EL (cell line): ENCODE results near the gene DST.
"Not testable (repeated sequence)": the region's sequence is repeated elsewhere in the genome, so short reads cannot be mapped to it uniquely, and the experiment has no call there.

ENCODE experiments used
- DNase-seq: peaks from one replicate; pipeline ENCODE4 v3.0.0-alpha.2; 2016

DST gene

DNA sequence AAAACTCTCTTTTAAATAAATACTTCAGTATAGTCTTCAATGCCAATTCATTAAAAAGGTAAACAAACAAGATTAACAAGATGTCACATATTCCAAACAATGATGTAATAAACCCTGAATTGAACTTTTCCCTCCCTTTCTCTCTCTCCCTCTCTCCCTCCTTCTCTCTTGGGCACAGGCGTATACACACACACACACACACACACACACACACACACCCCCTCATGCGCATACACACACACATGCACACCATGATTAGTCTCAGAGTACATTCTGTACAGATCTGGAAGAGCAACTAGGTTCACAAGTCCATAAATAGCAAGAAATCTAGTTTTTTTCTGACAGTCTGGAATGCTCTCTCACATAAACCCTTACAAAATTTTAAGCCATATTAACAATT, 128.3 kb downstream of the DST start:
- DNase-seq, result no peak

- peak; percentile 44 for DNase-seq
Measured at GRCh38 chr6:56513631-56514030, 129.1 kb downstream of the DST start.

DNA sequence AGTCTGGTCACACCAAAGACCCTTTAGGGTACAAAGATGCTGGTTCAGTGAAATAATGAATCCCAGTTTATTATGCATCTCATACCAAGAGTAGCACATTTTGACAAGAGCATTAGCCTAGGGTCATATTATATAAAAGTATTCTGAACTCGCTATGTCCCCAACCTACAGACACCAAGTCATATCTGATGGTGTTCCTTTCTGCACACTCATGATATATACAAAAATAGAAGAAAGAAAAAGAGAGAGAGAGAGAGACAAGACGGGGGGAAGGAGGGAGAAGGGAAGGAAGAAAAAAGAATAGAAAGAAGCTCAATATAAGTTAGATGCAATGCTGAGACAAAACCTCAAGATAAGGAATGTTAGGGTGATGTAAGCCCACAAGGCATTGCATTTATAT, 131.1 kb downstream of the DST start:
- no peak for DNase-seq

DNA sequence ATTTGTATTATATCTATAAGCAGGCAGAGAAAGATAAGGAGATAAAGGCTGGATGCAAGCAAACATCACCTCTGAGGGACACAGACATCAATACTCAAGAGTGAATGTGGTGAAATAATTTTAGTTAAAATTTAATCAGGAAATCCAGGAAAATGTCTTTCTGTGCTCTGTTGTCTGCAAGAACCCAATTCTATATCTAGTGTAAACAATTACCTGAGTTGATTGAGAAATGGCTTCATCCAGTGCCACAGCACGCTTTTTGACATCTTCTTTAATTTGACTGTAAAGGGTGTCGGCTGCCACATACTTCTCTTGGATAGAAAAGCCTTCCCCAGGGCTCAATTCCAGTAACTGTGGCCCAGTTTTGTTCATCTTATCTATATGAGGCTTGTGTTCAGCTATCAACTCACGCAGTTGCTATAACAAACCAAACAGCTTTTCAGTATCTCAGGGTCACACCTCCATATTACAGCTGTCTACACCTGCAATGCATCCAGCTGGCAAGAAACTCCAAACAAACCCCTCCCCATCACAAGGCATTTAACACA, 131.6 kb downstream of the DST start:
- no peak for DNase-seq

DNA sequence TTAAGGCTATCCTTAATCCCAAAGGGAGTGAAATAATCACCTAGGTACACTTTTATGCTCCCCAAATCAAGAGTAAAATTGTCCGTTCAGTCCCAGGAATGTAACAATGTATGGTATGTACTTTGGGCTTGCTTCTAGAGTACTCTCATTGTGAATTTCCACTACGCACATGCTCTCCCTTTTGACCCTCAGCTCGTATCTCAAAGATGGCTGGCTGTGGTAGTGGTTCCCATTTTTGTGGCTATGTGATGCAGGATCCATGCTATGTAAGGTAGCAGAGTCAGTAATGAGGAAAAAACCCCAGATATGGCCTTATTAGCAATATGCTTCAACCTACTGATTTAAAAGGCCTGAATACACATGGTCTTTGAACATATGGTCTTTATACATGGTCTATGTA, 133.7 kb downstream of the DST start:
- no peak for DNase-seq

DNA sequence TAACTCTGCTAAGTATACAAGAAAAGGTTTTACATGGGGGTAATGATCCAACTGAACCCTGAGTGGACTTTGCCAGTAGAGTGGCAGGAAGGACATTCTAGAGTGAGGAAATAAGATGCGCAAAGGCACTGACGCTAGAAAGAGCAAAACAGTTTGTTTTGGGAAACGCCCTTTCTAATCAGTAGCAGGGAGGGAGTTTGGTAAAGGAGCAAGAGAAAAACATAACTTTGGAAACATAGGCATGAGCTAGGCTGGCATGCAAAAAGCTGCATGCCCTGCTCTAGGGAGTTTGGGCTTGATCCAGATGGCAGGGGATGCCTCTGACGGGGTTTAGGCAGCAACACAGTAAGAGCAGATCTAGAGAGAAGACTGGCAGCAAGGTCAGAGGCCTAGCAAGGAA, 135.2 kb downstream of the DST start:
- no peak for DNase-seq

DNA sequence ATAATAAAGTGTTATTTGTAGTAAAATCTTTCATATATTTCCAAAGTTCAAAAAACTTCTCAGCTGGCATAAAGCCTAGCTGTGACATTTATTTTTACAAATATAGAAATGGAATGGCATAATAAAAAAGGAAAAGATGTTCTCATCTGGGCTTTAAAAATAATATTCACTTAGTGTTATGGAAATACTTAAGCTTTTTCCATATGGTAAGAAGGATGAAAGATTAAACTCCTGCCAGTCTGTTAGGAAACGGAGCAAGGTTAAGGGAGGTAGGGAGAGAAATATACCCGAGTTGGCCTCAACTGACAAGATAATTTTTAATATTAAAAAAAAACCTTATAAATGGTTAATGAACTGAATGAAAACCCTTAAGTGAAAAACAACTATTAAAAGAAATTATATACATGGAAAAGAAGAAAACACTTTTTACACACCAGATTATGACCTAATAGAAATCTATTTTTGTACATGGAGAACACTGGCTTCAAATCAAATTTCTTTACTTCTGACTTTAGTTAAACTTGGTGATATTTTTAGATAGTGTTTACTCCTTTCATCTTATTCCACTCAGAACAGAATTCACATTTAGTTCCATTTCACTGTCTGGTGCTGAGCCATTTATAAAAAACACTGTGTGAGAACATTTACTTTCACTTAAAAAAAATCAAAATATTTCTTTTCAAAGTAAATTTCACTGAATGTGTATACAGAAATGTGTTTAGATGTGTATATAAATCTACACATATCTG, 137.0 kb downstream of the DST start:
- DNase-seq, result no peak

DNA sequence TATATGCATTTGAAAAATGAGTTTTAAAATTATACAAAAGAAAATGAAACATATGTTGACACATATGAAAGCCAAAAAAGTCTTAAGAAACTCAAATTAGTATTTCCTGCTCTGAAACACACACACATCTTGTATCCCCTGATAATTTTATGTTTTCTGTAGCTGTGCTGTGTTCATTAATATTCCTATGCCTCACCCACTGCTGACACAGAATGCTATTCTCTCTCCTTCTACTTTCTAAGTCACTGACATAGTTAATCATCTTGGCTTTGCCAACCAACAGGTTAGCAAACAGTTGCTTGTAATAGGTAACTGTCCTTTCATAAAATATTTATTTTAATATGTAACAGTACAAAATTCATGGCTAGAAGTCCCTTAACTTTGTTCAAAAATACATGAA, 140.7 kb downstream of the DST start:
- DNase-seq, result no peak

GRCh38 chr6:56499095-56499494, 143.6 kb downstream of the DST start:
- DNase-seq, result no peak

DNA sequence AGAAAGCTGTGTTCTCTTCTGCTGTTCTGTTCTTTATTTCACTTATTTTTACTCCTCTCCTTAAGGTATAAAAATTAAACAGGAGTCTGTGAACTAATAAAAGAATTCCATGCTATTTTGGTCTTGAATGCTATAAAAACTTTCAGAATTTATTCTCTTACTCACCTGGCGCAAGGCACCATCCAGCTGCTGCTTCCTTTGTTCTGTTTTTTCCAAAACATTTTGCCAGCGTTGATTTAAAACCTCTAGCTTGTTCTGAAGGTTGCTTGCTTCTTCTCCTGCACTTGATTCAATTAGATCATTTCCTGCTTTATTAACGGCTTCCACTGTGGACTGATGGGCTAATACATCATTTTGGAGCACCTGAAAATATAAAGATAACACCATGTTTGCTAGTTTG, 145.0 kb downstream of the DST start:
- no peak for DNase-seq

DNA sequence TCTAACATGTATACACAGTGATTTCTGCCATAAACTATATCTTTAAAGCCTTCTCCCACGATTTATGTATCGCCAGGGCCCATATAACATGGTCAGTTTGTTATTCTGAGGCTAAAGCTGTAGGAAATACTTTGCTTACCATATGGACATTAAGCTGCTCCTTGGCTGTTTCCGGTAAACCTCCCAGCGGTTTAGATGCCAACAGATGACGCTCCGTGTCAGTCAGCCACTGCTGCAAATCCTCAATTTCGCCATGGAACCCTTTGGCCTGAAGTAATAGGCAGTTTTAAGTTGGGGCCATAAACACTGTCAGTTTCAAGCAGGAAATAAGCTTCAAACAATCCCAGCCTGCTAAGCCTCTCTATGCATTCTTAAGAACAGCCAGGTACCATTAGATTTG, 145.4 kb downstream of the DST start:
- no peak for DNase-seq

GRCh38 chr6:56496650-56497049, 146.0 kb downstream of the DST start:
- not testable (repeated sequence) for DNase-seq

GRCh38 chr6:56495654-56496053, 147.0 kb downstream of the DST start:
- DNase-seq, result no peak

- DNase-seq, result peak; percentile 64
Measured at GRCh38 chr6:56491606-56492328, 150.9 kb downstream of the DST start.

GRCh38 chr6:56490993-56491392, 151.7 kb downstream of the DST start:
- peak; percentile 65 for DNase-seq

- DNase-seq, result no peak
Measured at GRCh38 chr6:56489559-56489958, 153.1 kb downstream of the DST start.

DNA sequence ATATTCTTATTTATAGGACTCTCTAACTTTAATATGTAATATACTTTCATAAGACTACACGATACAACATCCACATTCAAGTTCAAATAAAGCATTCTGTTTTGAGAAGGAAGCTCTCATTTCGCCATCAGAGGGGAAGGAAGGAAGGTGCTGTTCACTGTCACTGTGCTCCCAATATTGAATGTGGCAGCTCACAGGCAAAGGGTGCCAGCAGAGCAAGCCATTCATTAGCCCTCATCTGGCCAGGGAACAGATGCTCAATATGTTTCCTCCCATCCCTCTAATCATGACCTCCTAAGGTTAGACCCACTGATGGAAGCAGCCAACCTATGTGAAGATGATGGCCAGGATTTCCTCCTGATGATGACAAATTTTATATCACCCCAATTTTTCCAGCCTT, 154.4 kb downstream of the DST start:
- no peak for DNase-seq

GRCh38 chr6:56486681-56487080, 156.0 kb downstream of the DST start:
- peak; percentile 26 for DNase-seq

- DNase-seq, result peak; percentile 86
Measured at GRCh38 chr6:56484669-56485068, 158.0 kb downstream of the DST start.

DNA sequence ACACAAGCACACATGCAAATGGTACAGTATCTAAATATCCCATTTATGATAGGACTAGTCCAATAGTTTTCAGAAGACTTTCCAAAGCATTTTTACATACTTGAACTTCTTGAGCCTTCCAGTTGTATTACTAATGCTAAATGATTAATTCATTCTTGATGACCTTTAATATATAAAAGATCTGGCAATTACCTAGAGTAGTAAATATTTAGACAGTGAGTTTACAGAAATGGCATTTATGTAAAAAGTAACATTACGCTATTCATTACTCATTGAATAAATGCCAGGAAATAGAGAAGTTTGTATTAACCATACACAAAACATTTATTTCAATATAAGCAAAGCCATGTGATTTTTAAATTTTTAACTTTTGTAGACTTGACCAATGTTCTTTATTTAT, 158.8 kb downstream of the DST start:
- DNase-seq, result peak; percentile 66

DNA sequence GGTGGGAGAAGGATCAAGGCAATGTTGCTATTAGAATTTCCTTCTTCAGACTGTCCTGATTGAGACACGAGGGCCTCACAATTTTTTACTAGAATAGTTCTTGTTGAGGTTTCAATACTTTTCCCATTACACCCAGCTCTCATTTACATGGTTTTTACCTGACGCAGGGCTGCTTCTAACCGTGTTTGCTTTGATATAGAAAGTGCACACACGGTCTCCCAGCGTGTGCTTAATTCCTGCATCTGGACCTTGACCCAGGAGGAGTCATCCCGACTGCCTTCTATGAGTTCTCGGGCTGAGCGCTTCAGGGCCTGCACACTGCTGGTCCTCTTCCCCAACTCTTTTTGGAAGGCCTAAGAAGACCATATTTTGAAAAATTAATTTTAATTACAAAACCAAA, 160.2 kb downstream of the DST start:
- no peak for DNase-seq

- DNase-seq, result no peak
Measured at GRCh38 chr6:56481957-56482356, 160.7 kb downstream of the DST start.

DNA sequence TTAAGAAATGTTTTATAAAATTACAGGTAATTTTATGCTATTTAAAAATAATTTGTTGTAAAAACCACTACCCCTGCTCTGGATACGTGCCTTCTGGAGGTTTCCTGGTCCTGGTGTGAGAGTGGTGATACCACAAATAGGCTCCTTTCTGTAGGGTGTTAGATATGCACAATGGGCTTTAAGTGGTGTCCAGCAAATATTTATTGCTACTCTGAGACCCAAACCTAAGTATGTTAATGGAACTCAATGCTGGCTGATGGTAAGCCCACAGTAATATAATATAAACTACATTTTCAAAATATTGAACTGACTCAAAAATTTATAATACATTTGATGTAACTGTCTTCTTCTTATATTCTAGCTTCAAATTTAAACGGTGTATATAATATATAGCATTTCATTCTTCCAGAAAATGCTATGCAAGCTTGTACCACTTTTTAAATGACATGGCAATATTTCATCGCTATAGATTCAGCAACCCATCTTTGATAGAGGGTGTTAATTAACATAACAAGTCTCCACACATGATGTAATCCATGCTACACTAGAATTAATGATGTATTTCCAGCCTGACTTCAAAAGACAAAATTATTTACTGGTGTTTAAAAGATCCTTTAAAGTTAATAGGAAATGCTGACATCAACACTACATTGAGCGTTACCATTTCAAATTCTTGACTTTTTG, 161.9 kb downstream of the DST start:
- DNase-seq, result no peak

GRCh38 chr6:56480246-56480645, 162.4 kb downstream of the DST start:
- DNase-seq, result no peak
